NCI-H1105 (cell line): ENCODE results near the gene ULK4.
"Not testable (repeated sequence)": the region's sequence is repeated elsewhere in the genome, so short reads cannot be mapped to it uniquely, and the experiment has no call there.

ENCODE experiments used
- DNase-seq: peaks from one replicate; lab custom pipeline; 2025; lab: John Stamatoyannopoulos, UW

Gene ULK4

GRCh38 chr3:41872157-41872556 lies 89.7 kb downstream of the ULK4 start:
- no peak for DNase-seq

GRCh38 chr3:41867533-41867932 lies 94.4 kb downstream of the ULK4 start:
- no peak for DNase-seq

DNA sequence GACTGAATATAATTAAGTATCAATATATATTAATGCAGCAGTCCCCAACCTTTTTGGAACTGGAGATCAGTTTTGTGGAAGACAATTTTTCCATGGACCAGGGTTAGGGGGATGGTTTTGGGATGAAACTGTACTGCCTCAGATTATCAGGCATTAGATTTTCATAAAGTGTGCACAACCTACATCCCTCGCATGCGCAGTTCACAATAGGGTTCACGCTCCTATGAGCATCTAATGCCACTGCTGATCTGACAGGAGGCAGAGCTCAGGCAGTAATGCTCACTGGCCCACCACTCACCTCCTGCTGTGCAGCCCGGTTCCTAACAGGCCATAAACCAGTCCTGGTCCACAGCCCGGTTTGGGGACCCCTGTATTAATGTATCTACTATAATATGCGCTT lies 95.6 kb downstream of the ULK4 start:
- DNase-seq: no peak

GRCh38 chr3:41863024-41863423 lies 98.9 kb downstream of the ULK4 start:
- DNase-seq: no peak

GRCh38 chr3:41860489-41860888 lies 101.4 kb downstream of the ULK4 start:
- not testable (repeated sequence) for DNase-seq

GRCh38 chr3:41854956-41855355 lies 106.9 kb downstream of the ULK4 start:
- no peak for DNase-seq

GRCh38 chr3:41853540-41854196 lies 108.2 kb downstream of the ULK4 start:
- no peak for DNase-seq

- DNase-seq: no peak
Observed at GRCh38 chr3:41848753-41849574, 112.9 kb downstream of the ULK4 start.

GRCh38 chr3:41847679-41848078 lies 114.2 kb downstream of the ULK4 start:
- no peak for DNase-seq

- DNase-seq: no peak
Observed at GRCh38 chr3:41846850-41847249, 115.1 kb downstream of the ULK4 start.

GRCh38 chr3:41845826-41846225 lies 116.1 kb downstream of the ULK4 start:
- no peak for DNase-seq

- DNase-seq: not testable (repeated sequence)
Observed at GRCh38 chr3:41844256-41844655, 117.6 kb downstream of the ULK4 start.

DNA sequence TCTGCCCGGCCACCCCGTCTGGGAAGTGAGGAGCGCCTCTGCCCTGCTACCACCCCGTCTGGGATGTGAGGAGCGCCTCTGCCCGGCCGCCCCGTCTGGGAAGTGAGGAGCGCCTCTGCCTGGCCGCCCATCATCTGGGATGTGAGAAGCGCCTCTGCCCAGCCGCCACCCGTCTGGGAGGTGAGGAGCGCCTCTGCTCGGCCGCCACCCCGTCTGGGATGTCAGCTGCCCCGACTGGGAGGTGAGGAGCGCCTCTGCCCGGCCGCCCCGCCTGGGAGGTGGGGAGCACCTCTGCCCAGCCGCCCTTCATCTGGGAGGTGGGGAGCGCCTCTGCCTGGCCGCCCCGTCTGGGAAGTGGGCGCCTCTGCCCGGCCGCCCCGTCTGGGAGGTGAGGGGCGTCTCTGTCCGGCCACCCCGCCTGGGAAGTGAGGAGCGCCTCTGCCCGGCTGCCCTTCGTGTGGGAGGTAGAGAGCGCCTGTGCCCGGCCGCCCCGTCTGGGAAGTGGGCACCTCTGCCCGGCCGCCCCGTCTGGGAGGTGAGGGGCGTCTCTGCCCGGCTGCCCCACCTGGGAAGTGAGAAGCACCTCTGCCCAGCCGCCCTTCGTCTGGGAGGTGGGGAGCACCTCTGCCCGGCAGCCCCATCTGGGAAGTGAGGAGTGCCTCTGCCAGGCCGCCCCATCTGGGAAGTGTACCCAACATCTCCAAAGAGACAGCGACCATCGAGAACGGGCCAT lies 120.8 kb downstream of the ULK4 start:
- DNase-seq: not testable (repeated sequence)

- DNase-seq: no peak
Observed at GRCh38 chr3:41836360-41837134, 125.4 kb downstream of the ULK4 start.

DNA sequence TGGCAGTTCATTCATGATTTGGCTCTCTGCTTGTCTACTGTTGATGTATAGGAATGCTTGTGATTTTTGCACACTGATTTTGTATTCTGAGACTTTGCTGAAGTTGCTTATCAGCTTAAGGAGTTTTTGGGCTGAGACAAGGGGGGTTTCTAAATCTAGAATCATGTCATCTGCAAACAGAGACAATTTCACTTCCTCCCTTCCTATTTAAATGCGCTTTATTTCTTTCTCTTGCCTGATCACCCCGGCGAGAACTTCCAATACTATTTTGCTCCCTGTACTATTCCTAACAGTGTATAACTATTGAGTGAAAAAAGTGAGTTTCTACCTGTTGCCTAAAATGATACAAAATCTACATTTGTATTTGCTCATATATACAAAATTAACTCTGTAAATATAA lies 128.3 kb downstream of the ULK4 start:
- DNase-seq: no peak

DNA sequence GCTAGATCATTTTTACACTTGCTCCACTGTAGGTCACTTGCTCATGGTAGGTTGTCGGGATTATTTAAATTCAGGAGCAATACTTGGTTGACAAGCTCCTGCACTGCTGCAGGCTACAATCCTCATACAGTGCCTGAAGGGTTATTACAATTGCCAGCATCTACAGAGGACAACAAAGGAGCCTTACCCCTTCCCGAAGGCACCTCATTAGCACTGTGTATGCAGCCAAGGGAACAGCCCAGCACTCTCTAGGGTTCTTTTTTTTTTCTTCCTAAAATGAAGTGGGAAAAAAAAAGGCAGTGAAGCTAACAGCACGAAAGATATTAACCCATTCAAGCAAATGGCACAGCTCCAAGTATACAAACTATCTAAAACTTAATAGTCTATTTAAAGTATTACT lies 142.7 kb downstream of the ULK4 start:
- DNase-seq: no peak

GRCh38 chr3:41808618-41809017 lies 153.3 kb downstream of the ULK4 start:
- no peak for DNase-seq

DNA sequence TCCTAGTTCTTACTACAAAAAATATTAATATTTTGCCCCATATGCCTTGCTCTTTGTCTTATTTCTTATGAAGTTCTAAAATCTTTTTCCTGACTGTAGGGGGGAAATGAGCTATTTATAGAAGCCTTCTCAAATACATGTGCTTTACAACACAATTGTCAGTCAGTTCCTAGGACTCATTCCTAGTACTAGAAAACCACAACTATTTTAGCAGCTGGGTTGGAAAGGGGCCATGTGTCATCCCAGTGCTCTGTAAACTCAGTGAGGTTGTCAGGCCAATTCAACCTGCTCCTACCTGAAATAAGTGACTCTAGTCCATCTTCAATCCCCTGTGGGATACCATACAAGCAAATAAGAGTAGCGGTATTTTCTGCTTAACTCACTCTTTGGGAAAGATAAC lies 153.8 kb downstream of the ULK4 start:
- DNase-seq: no peak

DNA sequence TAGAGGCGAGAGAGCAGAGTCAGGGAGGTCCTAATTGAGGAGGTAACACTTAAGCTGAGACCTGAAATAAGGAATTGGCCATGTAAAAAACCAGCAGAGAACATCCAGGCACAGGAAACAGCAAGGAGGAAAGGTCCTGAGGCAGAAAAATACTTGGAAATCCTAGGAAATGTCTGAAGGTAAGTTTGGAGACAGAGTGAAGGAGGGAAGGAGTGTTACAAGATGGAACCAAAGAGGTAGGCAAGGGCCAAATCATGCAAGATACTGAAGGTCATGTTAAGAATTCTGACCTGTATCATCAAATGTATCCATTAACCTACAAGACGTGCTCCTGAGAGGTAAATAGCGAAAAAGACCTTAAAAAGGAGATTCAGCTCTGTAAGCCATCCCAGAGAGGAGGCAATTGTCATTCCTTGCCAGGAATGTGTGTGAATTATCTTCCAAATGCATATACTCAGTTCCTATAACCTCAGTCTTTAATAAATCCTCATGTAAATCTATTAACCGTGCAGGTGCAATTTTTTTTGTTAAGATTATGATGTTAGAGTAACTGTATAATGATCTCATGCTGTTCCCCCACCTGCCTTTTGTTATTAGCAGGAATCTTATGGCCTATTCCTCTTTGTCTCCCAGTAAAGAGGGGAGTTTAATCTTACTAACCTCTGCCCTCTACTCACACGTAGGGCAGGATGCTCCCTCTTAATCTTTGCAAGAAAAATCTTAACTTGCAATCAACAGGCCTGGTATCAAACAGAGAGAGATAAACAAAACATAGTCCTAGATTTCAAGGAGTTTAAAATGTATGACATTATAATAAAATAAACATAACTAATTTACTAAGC lies 166.9 kb downstream of the ULK4 start:
- no peak for DNase-seq

GRCh38 chr3:41792806-41793205 lies 169.1 kb downstream of the ULK4 start:
- no peak for DNase-seq

DNA sequence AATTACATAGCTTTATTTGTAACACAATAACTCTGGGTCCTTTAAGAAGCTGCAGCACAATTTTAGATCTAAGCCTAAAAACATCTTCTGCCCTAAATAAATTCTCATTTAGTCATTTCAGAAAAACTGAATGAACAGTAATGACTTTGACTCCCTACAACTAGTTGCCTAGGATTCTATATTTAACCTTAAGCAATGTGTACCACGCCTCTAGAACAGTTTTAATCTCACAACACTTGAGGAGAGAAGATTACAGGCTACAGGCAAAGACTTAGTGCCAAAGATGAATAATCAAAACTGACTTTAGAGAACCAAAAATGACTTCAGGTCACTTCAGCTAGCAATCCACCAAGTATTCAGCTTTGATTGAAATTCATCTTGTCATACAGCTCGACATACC lies 192.8 kb downstream of the ULK4 start:
- no peak for DNase-seq
